K562 (cell line): ENCODE data around the gene LPAR2. TPM values are rescaled to one million over a fixed set of nuclear protein-coding genes. Genes with fewer than 3 reads are reported as not detected.
A peak's percentile ranks its signal among the peaks of the same experiment; 100 is the strongest.

Source experiments
- C11orf30 ChIP-seq: fragments of 450-650 bp; IDR thresholded peaks from 2 replicates; pipeline ENCODE4 v1.6.1; 2016; ENCODE audit warnings: low read depth, mild to moderate bottlenecking
- CBX5 ChIP-seq: IDR thresholded peaks from 2 replicates; pipeline ENCODE4 v1.6.1; 2014; ENCODE audit warnings: low read depth, borderline replicate concordance
- CREBBP ChIP-seq: IDR thresholded peaks from one replicate; pipeline ENCODE4 v1.6.1; 2012; ENCODE audit warnings: low read depth, mild to moderate bottlenecking, control low read depth, inconsistent platforms, low read length
- ILK ChIP-seq: fragments of 450-650 bp; IDR thresholded peaks from 2 replicates; pipeline ENCODE4 v1.6.1; 2016; ENCODE audit warnings: missing genetic modification characterization, low read depth, mild to moderate bottlenecking, missing compliant biosample characterization, moderate library complexity, borderline replicate concordance
- KDM2B ChIP-seq: fragments of 250-450 bp; sonication (Bioruptor Pico); IDR thresholded peaks from 2 replicates; pipeline ENCODE4 v1.8.0; 2021; ENCODE audit warnings: mild to moderate bottlenecking, moderate library complexity
- MBD2 ChIP-seq: sonication (generic); IDR thresholded peaks from 2 replicates; pipeline ENCODE4 v1.6.1; 2016; ENCODE audit warnings: low read depth, borderline replicate concordance
- MLLT1 ChIP-seq, 2 experiments: fragments of 450-650 bp; IDR thresholded peaks; 2 replicates each; pipeline ENCODE4 v1.6.1; 2016
- NR3C1 ChIP-seq: sonication (generic); formaldehyde crosslinking; IDR thresholded peaks from 2 replicates; pipeline ENCODE4 v1.8.1; 2022; ENCODE audit warnings: missing genetic modification reagents
- PKNOX1 ChIP-seq: fragments of 450-650 bp; IDR thresholded peaks from 2 replicates; pipeline ENCODE4 v1.6.1; 2016
- RAD21 ChIP-seq, 2 experiments: fragments of 250-450 bp in 1 of 2; fragments of 450-650 bp in 1 of 2; sonication (Bioruptor Pico) in 1 of 2; formaldehyde crosslinking in 1 of 2; IDR thresholded peaks in 1 of 2; conservative IDR thresholded peaks in 1 of 2; 2 replicates each; pipeline versions ENCODE4 v1.4.0 to v1.8.0; 2020 to 2022; ENCODE audit warnings: mild to moderate bottlenecking in 2 of 2, moderate library complexity in 1 of 2
- RERE ChIP-seq: sonication (generic); formaldehyde crosslinking; IDR thresholded peaks from 2 replicates; pipeline ENCODE4 v1.8.0; 2023; ENCODE audit warnings: missing genetic modification reagents, mild to moderate bottlenecking, borderline replicate concordance
- SIX5 ChIP-seq, 2 experiments: IDR thresholded peaks; 2 replicates each; pipeline ENCODE4 v1.6.1; 2011; ENCODE audit warnings: low read length in 2 of 2, borderline replicate concordance in 1 of 2, low read depth in 1 of 2, mild to moderate bottlenecking in 1 of 2, moderate library complexity in 1 of 2; ENCODE audit not compliant: insufficient read depth in 1 of 2
- SMARCB1 ChIP-seq: IDR thresholded peaks from 2 replicates; pipeline ENCODE4 v1.6.1; 2011; ENCODE audit warnings: improper control_type of control experiment, low read depth; ENCODE audit not compliant: insufficient read length
- SP2 ChIP-seq: IDR thresholded peaks from 2 replicates; pipeline ENCODE4 v1.6.1; 2011; ENCODE audit warnings: mild to moderate bottlenecking, low read depth, low read length, moderate library complexity; ENCODE audit not compliant: poor library complexity, severe bottlenecking; ENCODE audit errors: extremely low read depth
- TBP ChIP-seq: optimal IDR thresholded peaks from 2 replicates; pipeline ENCODE3; 2011; ENCODE audit warnings: low read depth, low read length, improper control_type of control experiment
- TRIM24 ChIP-seq, 2 experiments: fragments of 450-650 bp; IDR thresholded peaks; 2 replicates each; pipeline ENCODE4 v1.6.1; 2016
- ZNF184 ChIP-seq: sonication (generic); formaldehyde crosslinking; IDR thresholded peaks from 2 replicates; pipeline ENCODE4 v1.5.0; 2020; ENCODE audit warnings: missing genetic modification reagents
- ZNF431 ChIP-seq: sonication (generic); formaldehyde crosslinking; IDR thresholded peaks from 2 replicates; pipeline ENCODE4 v1.8.0; 2022; ENCODE audit warnings: mild to moderate bottlenecking, missing genetic modification reagents
- polyA plus RNA-seq, 8 experiments: library from polyadenylated mRNA; depleted of rRNA in 4 of 8; stranded (reverse) in 5 of 8; unstranded in 3 of 8; fragments of >200 nt; fragmentation: Nextera tagmentation in 2 of 8; fragmentation: Illumina TruSeq in 1 of 8; extraction: Ambion mirVana in 2 of 8; extraction: Trizol in 1 of 8; gene quantifications; 2 replicates each; pipeline versions ENCODE4 v1.2.1 to v1.2.3, GENCODE V29; 2011 to 2014; ENCODE audit warnings: inconsistent platforms in 1 of 8, missing spikeins in 1 of 8
- total RNA-seq, 7 experiments: library from RNA; depleted of rRNA in 6 of 7; stranded (reverse); fragments of >200 nt in 6 of 7; fragmentation: Illumina TruSeq in 2 of 7; extraction: Trizol in 2 of 7; gene quantifications; 2 replicates each; pipeline versions ENCODE4 v1.2.1 to v1.2.3, GENCODE V29; 2011 to 2021; ENCODE audit warnings: low replicate concordance in 1 of 7

LPAR2 gene
- total and polyA plus RNA-seq, 9 of the 15 experiments (the other 6 are each of a cell fraction or from before 2014, with no cell fraction given) = 0.63 to 13.8 (median 4.4) TPM

GRCh38 chr19:19643158-19644053 lies 15.4 kb upstream of the LPAR2 start, which contains the start of gene GMIP (continued):
- no peak for TF ChIP-seq MLLT1 (IDR thresholded peaks at IDR 0.05)
- TF ChIP-seq TBP = no peak
- peak; percentile 66 to 77 for TF ChIP-seq RAD21 (CRISPR knock-in tag; conservative IDR thresholded peaks at IDR 0.05 in 1 of 2, IDR thresholded peaks at IDR 0.05 in 1 of 2)
- TF ChIP-seq RERE (CRISPR knock-in tag) = no peak
- TF ChIP-seq C11orf30 = no peak
- TF ChIP-seq ZNF431 (CRISPR knock-in tag) = 0 out of 2 replicates have a peak, but pooled peaks have one; percentile 6
- TF ChIP-seq CBX5 = no peak
- no peak for TF ChIP-seq KDM2B (CRISPR knock-in tag)
- no peak for TF ChIP-seq NR3C1 (CRISPR knock-in tag)
- peak; percentile 39; the same call in 1 of the 2 replicates for TF ChIP-seq MBD2
- no peak for TF ChIP-seq ILK
- no peak for TF ChIP-seq CREBBP
- no peak for TF ChIP-seq SP2
- no peak for TF ChIP-seq SMARCB1
- TF ChIP-seq SIX5 (IDR thresholded peaks at IDR 0.05; ENCODE audit: borderline replicate concordance in 1 of 2, insufficient read depth in 1 of 2, low read depth in 1 of 2, low read length in 2 of 2) = no peak
- TF ChIP-seq ZNF184 (CRISPR knock-in tag) = no peak
- TF ChIP-seq TRIM24 (IDR thresholded peaks at IDR 0.05) = no peak
- TF ChIP-seq PKNOX1 = peak; percentile 37
